Activated CD4-positive, alpha-beta memory T cell treated with anti-CD3 and anti-CD28 coated beads, Interleukin-2, amount 10 ng/mL, durations not matched to agents 7 days and 5 days (primary cell): ENCODE measurements around the gene UPK2. TPM values are rescaled to one million over a fixed set of nuclear protein-coding genes. Genes with fewer than 3 reads are reported as not detected.

Experiments used
- CTCF ChIA-PET: fragments of 350-600 bp; sonication (Branson Sonifier 250); formaldehyde crosslinking; loops from one replicate; lab custom pipeline; 2021; ENCODE audit warnings: antibody characterized with exemption, inconsistent platforms; lab: Charles Lee
- POLR2A ChIA-PET: fragments of 350-600 bp; sonication (Branson Sonifier 250); formaldehyde crosslinking; loops from one replicate; lab custom pipeline; 2021; ENCODE audit warnings: antibody characterized with exemption; lab: Charles Lee
- DNase-seq: peaks from one replicate; pipeline ENCODE4 v3.0.0-alpha.2; 2020
- H3K27ac Mint-ChIP-seq: one replicate; pipeline ENCODE4 v1.8.0; 2021; ENCODE audit warnings: mild to moderate bottlenecking, mixed read lengths
- H3K27me3 Mint-ChIP-seq: one replicate; pipeline ENCODE4 v1.8.0; 2021; ENCODE audit warnings: mixed read lengths
- H3K36me3 Mint-ChIP-seq: one replicate; pipeline ENCODE4 v1.8.0; 2021; ENCODE audit warnings: low read depth, mixed read lengths
- H3K4me1 Mint-ChIP-seq: one replicate; pipeline ENCODE4 v1.8.0; 2021; ENCODE audit warnings: mixed read lengths
- H3K4me3 Mint-ChIP-seq: one replicate; pipeline ENCODE4 v1.8.0; 2021; ENCODE audit warnings: mild to moderate bottlenecking, mixed read lengths
- H3K9me3 Mint-ChIP-seq: one replicate; pipeline ENCODE4 v1.8.0; 2021; ENCODE audit warnings: mixed read lengths
- total RNA-seq, 2 experiments: library from RNA; stranded (reverse); gene quantifications; one replicate each; pipeline ENCODE4 v1.2.3, GENCODE V29; 2021

The UPK2 gene
- total RNA-seq, 2 experiments from 2014 or later: not detected

GRCh38 chr11:118929501-118930093 lies 26.5 kb upstream of the UPK2 start:
- ChIA-PET CTCF (interaction anchor here (0.5 to 11.8 kb wide), 29 partner anchors 10 to 1750 kb away, joined by 3 to 270 read pairs (median 4); partner anchors contain the start of gene DDX6), POLR2A (interaction anchor here (0.7 to 3.7 kb wide), 15 partner anchors 11 to 240 kb away, joined by 3 to 46 read pairs (median 5); partner anchors contain the start of genes CENATAC, DDX6, RPS25 and TRAPPC4)
- Mint-ChIP-seq H3K27me3 (peaks cover 2% of the 10 kb centered on the region), H3K4me1 (peaks cover 38% of the 10 kb centered on the region), H3K9me3 (no peaks in the 10 kb centered on the region), H3K36me3 (peaks cover 9% of the 10 kb centered on the region), H3K27ac (peak overlapping the region; percentile 92), H3K4me3 (peak overlapping the region; percentile 89)
- peak; percentile 80 for DNase-seq

GRCh38 chr11:118930094-118930712 lies 25.9 kb upstream of the UPK2 start:
- Mint-ChIP-seq H3K36me3 (peaks cover 7% of the 10 kb centered on the region), H3K27me3 (peaks cover 2% of the 10 kb centered on the region), H3K4me3 (peak overlapping the region; percentile 89), H3K27ac (peak overlapping the region; percentile 92), H3K9me3 (no peaks in the 10 kb centered on the region), H3K4me1 (peaks cover 38% of the 10 kb centered on the region)
- CTCF ChIA-PET: interaction anchor here (0.5 to 11.8 kb wide), 40 partner anchors 9 to 1750 kb away, joined by 3 to 270 read pairs (median 4); partner anchors contain the start of gene DDX6
- peak; percentile 88 for DNase-seq
- POLR2A ChIA-PET: interaction anchor here (0.7 to 3.7 kb wide), 16 partner anchors 11 to 241 kb away, joined by 3 to 46 read pairs (median 4); partner anchors contain the start of genes CENATAC, DDX6, RPS25 and TRAPPC4

DNA sequence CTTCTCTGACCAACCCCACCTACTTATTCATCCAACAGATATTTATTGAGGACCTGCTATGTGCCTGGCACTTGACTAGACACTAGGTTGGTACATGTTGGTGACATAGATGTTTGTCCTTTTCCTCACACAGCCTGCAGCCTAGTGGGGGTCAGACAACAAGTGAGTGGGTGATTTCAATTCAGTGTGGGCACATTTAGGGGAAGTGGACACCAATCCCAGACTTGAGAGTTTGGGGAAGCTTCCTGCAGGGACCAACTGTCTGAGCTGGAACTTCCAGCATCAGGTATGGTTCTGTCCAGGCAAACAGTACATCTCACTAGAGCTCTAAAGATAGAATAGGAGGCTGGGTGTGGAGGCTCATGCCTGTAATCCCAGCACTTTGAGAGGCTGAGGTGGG lies 24.5 kb upstream of the UPK2 start:
- DNase-seq: no peak
- Mint-ChIP-seq H3K27ac (no peak overlapping the region), H3K4me3 (no peak overlapping the region), H3K27me3 (peaks cover 2% of the 10 kb centered on the region), H3K9me3 (no peaks in the 10 kb centered on the region), H3K4me1 (peaks cover 33% of the 10 kb centered on the region), H3K36me3 (no peaks in the 10 kb centered on the region)
- ChIA-PET CTCF (interaction anchor here (0.9 to 11.8 kb wide), 12 partner anchors 8 to 239 kb away, joined by 3 to 270 read pairs (median 4); partner anchors contain the start of gene DDX6), POLR2A (interaction anchor here (0.7 kb wide), 1 partner anchor 143 kb away, joined by 3 read pairs; no protein-coding TSS in a partner anchor)

DNA sequence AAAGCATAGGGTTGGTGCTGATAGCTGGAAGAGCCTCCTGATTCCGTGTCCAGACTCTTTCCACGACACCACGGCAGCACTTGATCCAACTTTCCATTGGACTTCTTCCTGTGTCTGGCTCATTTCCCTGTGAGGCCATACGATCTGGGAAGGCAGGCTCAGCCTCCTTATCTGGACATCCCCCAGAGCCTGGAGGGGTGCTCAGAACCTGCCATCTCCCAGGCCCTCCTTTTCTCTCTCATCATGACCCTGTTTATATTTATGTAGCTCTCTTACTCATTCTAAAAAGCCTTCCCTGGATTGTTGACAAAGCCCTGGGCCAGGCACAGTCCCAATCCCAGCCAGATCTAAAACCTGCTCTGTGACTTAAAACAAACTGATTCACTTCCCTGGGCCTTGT lies 22.6 kb upstream of the UPK2 start:
- peaks cover 16% of the 10 kb centered on the region for H3K4me1 Mint-ChIP-seq
- ChIA-PET POLR2A (interaction anchor here (1.0 kb wide), 1 partner anchor 142 kb away, joined by 3 read pairs; no protein-coding TSS in a partner anchor), CTCF (interaction anchor here (4.5 kb wide), 1 partner anchor 28 kb away, joined by 33 read pairs; no protein-coding TSS in a partner anchor)
- no peaks in the 10 kb centered on the region for H3K9me3 Mint-ChIP-seq
- no peak for DNase-seq
- H3K36me3 Mint-ChIP-seq: no peaks in the 10 kb centered on the region
- H3K4me3 Mint-ChIP-seq: no peak overlapping the region
- no peak overlapping the region for H3K27ac Mint-ChIP-seq
- H3K27me3 Mint-ChIP-seq: peaks cover 7% of the 10 kb centered on the region

DNA sequence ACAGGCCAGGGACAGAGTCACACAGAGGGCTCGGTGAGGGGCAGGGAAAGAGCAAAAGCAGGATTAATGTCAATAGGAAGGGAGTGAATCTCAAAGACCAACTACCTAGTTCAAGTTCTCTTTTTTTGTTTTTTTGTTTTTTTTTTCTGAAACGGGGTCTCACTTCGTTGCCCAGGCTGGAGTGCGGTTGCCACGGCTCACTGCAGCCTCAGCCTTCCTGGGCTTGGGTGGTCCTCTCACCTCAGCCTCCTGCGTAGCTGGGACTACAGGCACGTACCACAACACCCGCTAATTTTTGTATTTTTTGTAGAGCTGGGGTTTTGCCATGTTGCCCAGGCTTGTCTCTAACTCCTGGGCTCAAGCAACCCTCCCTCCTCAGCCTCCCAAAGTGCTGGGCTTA lies 20.7 kb upstream of the UPK2 start:
- no peaks in the 10 kb centered on the region for H3K36me3 Mint-ChIP-seq
- no peak overlapping the region for H3K4me3 Mint-ChIP-seq
- peaks cover 26% of the 10 kb centered on the region for H3K4me1 Mint-ChIP-seq
- no peaks in the 10 kb centered on the region for H3K9me3 Mint-ChIP-seq
- DNase-seq: no peak
- peaks cover 11% of the 10 kb centered on the region for H3K27me3 Mint-ChIP-seq
- CTCF ChIA-PET: interaction anchor here (0.7 to 1.2 kb wide), 3 partner anchors 11 to 30 kb away, joined by 3 to 6 read pairs (median 3); no protein-coding TSS in a partner anchor
- H3K27ac Mint-ChIP-seq: no peak overlapping the region
- POLR2A ChIA-PET: interaction anchor here (0.7 kb wide), 1 partner anchor 275 kb away, joined by 3 read pairs; no protein-coding TSS in a partner anchor

GRCh38 chr11:118938491-118939403 lies 17.4 kb upstream of the UPK2 start:
- no peak for DNase-seq
- CTCF ChIA-PET: interaction anchor here (0.5 to 1.7 kb wide), 4 partner anchors 8 to 93 kb away, joined by 3 to 21 read pairs (median 3); partner anchors contain the start of gene SLC37A4
- H3K4me3 Mint-ChIP-seq: no peak overlapping the region
- no peak overlapping the region for H3K27ac Mint-ChIP-seq
- POLR2A ChIA-PET: interaction anchor here (1.2 to 1.5 kb wide), 2 partner anchors 13 to 59 kb away, joined by 3 to 4 read pairs; partner anchors contain the start of genes BCL9L and CENATAC
- peaks cover 36% of the 10 kb centered on the region for H3K4me1 Mint-ChIP-seq
- peaks cover 12% of the 10 kb centered on the region for H3K27me3 Mint-ChIP-seq
- H3K36me3 Mint-ChIP-seq: no peaks in the 10 kb centered on the region
- H3K9me3 Mint-ChIP-seq: no peaks in the 10 kb centered on the region

DNA sequence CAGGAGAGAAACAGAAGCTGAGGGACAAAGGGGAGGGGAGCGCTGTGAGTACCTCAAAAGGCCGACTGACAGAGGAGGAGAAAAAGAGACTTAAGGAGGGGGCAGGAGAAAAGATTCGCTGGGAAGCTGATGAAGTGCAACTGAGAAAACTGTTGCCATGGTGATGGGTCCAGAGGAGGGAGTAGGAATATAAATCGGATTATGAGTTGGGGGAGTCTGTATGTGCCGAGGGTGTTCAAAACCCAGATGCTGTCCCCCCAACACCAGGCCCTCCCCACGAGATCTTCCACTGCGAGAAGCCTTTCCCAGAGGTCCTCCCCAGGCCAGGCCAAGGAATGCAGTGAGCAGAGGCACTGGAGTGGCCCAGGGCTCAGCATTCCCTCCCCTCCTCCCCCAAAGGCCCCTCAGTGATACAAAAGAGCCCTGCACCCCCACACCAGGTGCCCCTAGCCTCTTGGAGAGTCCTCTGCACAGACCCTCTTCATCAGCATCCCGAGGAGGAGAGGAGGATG lies 16.6 kb upstream of the UPK2 start:
- no peaks in the 10 kb centered on the region for H3K9me3 Mint-ChIP-seq
- ChIA-PET POLR2A (interaction anchor here (1.2 to 2.5 kb wide), 4 partner anchors 10 to 58 kb away, joined by 3 to 15 read pairs (median 6); partner anchors contain the start of genes BCL9L and CENATAC), CTCF (interaction anchor here (0.5 to 1.7 kb wide), 5 partner anchors 9 to 249 kb away, joined by 3 to 21 read pairs (median 3); no protein-coding TSS in a partner anchor)
- H3K36me3 Mint-ChIP-seq: no peaks in the 10 kb centered on the region
- H3K27ac Mint-ChIP-seq: no peak overlapping the region
- H3K4me3 Mint-ChIP-seq: no peak overlapping the region
- no peak for DNase-seq
- peaks cover 12% of the 10 kb centered on the region for H3K27me3 Mint-ChIP-seq
- H3K4me1 Mint-ChIP-seq: peaks cover 36% of the 10 kb centered on the region

DNA sequence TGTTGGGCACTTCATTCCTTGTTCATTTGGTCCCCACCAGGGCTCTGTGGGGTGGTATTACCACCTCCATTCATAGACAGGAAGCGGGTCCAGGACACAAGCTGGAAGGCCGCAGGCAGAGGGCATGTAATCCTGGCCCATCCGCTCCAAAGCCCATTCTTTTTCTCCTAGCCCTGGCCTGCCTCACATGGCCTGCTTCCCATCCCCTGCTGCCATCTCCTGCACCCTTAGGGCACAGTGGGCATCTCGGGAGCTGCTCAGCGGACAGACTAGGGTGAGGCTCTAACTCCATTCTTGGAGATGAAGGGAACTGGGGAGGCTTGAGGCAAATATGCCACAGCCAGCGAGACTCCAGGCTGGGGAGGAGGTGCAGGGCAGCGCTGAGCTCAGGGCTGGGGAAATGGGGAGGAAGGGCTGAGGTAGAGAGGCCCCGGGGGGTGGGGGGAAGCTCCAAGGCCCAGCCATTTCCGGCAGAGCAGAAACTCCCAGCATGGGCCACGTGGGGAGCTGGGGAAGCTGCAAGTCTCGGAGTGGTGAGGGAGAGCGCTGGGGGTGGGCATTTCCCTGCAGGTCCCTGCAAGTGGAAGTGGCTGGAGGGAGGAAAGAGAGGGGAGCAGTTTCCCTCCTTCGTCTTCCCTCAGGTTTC lies 16.0 kb upstream of the UPK2 start:
- Mint-ChIP-seq H3K36me3 (no peaks in the 10 kb centered on the region), H3K4me3 (no peak overlapping the region), H3K9me3 (no peaks in the 10 kb centered on the region), H3K4me1 (peaks cover 36% of the 10 kb centered on the region), H3K27me3 (peaks cover 14% of the 10 kb centered on the region), H3K27ac (no peak overlapping the region)
- POLR2A ChIA-PET: interaction anchor here (1.2 to 2.5 kb wide), 5 partner anchors 10 to 58 kb away, joined by 3 to 15 read pairs (median 4); partner anchors contain the start of genes BCL9L and CENATAC
- DNase-seq: peak; percentile 61
- CTCF ChIA-PET: interaction anchor here (0.9 to 1.7 kb wide), 5 partner anchors 9 to 250 kb away, joined by 3 to 21 read pairs (median 3); no protein-coding TSS in a partner anchor

GRCh38 chr11:118947091-118947490 lies 9.0 kb upstream of the UPK2 start:
- H3K4me1 Mint-ChIP-seq: peaks cover 4% of the 10 kb centered on the region
- POLR2A ChIA-PET: no interaction called here
- CTCF ChIA-PET: no interaction called here

DNA sequence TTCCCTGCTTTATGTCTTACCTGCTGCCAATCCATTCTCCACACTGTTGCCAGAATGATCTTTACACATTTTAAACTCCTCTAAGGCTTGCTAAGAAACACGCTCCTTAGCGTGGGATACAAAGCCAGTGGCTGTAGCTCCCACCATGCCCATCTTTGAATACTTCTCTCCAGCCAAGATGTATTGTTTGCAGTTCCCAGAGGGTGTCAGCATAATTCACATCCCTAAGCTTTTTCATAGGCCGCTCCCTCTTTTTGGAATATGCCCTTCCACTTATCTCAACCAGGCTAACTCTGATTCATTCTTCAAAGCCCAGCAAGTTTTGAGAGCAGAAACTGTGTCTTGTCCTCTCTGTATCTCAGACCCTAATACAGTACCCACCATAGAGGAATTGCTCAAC lies 8.1 kb upstream of the UPK2 start:
- CTCF ChIA-PET: no interaction called here
- DNase-seq: no peak
- Mint-ChIP-seq H3K27me3 (peaks cover 32% of the 10 kb centered on the region), H3K27ac (no peak overlapping the region), H3K4me1 (peaks cover 4% of the 10 kb centered on the region), H3K4me3 (no peak overlapping the region), H3K36me3 (no peaks in the 10 kb centered on the region), H3K9me3 (no peaks in the 10 kb centered on the region)
- POLR2A ChIA-PET: interaction anchor here (1.0 kb wide), 1 partner anchor 18 kb away, joined by 4 read pairs; no protein-coding TSS in a partner anchor

More at GRCh38 chr11:118947091-118947490, 9.0 kb upstream of the UPK2 start:
- Mint-ChIP-seq H3K4me3 (no peak overlapping the region), H3K36me3 (no peaks in the 10 kb centered on the region), H3K9me3 (no peaks in the 10 kb centered on the region), H3K27me3 (peaks cover 31% of the 10 kb centered on the region), H3K27ac (no peak overlapping the region)
- no peak for DNase-seq

DNA sequence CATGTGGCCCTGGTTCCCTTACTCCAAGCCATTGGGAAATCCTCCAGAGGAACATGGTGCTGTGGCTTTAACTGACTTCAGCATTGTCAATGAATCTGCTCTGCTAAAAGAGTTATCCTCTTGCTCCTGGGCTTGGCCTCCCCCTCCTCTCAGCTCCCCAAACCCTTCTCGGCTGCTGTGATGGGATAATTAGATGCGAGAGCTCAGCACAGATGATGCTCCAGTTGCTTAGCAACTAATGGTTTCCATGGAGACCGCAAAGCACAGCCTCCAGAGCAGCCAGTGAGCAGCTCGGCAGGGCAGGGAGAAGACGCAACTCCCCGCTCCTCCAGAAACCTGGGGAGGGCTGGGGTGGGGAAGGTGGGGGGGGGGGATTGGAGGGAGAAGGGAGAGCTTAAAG lies 2.8 kb upstream of the UPK2 start:
- no peaks in the 10 kb centered on the region for H3K36me3 Mint-ChIP-seq
- peaks cover 23% of the 10 kb centered on the region for H3K27me3 Mint-ChIP-seq
- no peak overlapping the region for H3K27ac Mint-ChIP-seq
- ChIA-PET POLR2A (no interaction called here), CTCF (interaction anchor here (0.7 to 1.4 kb wide), 2 partner anchors 22 to 27 kb away, joined by 4 to 6 read pairs; partner anchors contain the start of gene BCL9L)
- no peaks in the 10 kb centered on the region for H3K4me1 Mint-ChIP-seq
- no peaks in the 10 kb centered on the region for H3K9me3 Mint-ChIP-seq
- no peak for DNase-seq
- no peak overlapping the region for H3K4me3 Mint-ChIP-seq
